Measurements from ENCODE around the gene CPXM1. TPM values are rescaled to one million over a fixed set of nuclear protein-coding genes. Genes with fewer than 3 reads are reported as not detected.

Gene CPXM1
- total and polyA plus RNA-seq, 2 donors (not counting 3 experiments of a cell fraction or from before 2014, with no cell fraction given), result 18.9 to 20.3 TPM

GRCh38 chr20:2799271-2799670, 1.2 kb downstream of the CPXM1 start:
- dilution Hi-C loops (cut with MboI; ENCODE audit: extremely low pct_ligation_motif_present, low sequenced_read_pairs), result no loop called here
- CTCF ChIA-PET, result interaction anchor here (2.7 kb wide), 1 partner anchor 53 kb away, joined by 7 read pairs; no protein-coding TSS in a partner anchor

More at GRCh38 chr20:2799271-2799670, 1.2 kb downstream of the CPXM1 start:
- H3K27me3 ChIP-seq (ENCODE audit: control insufficient read depth in 2 of 2, insufficient read depth in 2 of 2, low read length in 2 of 2), result peaks cover 34 to 45% of the 10 kb centered on the region in 2 experiments
- no peak overlapping the region for H2AFZ ChIP-seq (ENCODE audit: low read depth, low read length)
- no TSS peak for BruUV-seq (replicated peaks)
- intact Hi-C loops (cut with micrococcal nuclease), result no loop called here
- DNase-seq (ENCODE audit: low read depth, low spot score) (no peak), FAIRE-seq (no peak)
- no peaks in the 10 kb centered on the region for H4K20me1 ChIP-seq (replicated peaks; ENCODE audit: control insufficient read depth, extremely low read depth, insufficient read depth, low read length)
- H3K4me1 ChIP-seq (ENCODE audit: control insufficient read depth, extremely low read depth, insufficient read depth, low read length), result peaks cover 6% of the 10 kb centered on the region
- H3K36me3 ChIP-seq (ENCODE audit: control insufficient read depth in 2 of 2, extremely low read depth in 1 of 2, insufficient read depth in 2 of 2, low read length in 2 of 2), result no peaks in the 10 kb centered on the region
- no peak overlapping the region for H3K4me2 ChIP-seq (ENCODE audit: insufficient read depth, low read length)
- H3K79me2 ChIP-seq (ENCODE audit: control insufficient read depth, insufficient read depth, low read length), result no peaks in the 10 kb centered on the region
- no peak overlapping the region for H3K27ac ChIP-seq (ENCODE audit: insufficient read depth, low read depth, low read length)
- H3K4me3 ChIP-seq (replicated peaks in 1 of 3; ENCODE audit: insufficient read depth in 1 of 3, low read depth in 1 of 3, low read length in 3 of 3), result no peak overlapping the region
- POLR2A ChIA-PET, result no interaction called here
- TF ChIP-seq CTCF (IDR thresholded peaks at IDR 0.05; ENCODE audit: extremely low read depth in 1 of 2, insufficient read depth in 1 of 2, low read depth in 1 of 2, low read length in 2 of 2), result no peak
- TF ChIP-seq POLR2A (IDR thresholded peaks at IDR 0.05; ENCODE audit: low read depth, low read length), result no peak
- no peak for TF ChIP-seq MAX (IDR thresholded peaks at IDR 0.05; ENCODE audit: insufficient read depth, insufficient read length)
- TF ChIP-seq EZH2 (IDR thresholded peaks at IDR 0.05; ENCODE audit: borderline replicate concordance, low read depth, low read length, severe bottlenecking), result no peak
- TF ChIP-seq GATA2 (IDR thresholded peaks at IDR 0.05; ENCODE audit: insufficient read depth, insufficient read length, low read depth, low read length), result no peak
- TF ChIP-seq MYC (IDR thresholded peaks at IDR 0.05; ENCODE audit: low read depth, low read length), result no peak
- TF ChIP-seq JUN (IDR thresholded peaks at IDR 0.05; ENCODE audit: borderline replicate concordance, insufficient read depth, insufficient read length, low read depth), result no peak
- TF ChIP-seq POLR2AphosphoS5 (IDR thresholded peaks at IDR 0.05; ENCODE audit: insufficient read depth, low read depth, low read length), result no peak
- H3K9ac ChIP-seq (replicated peaks; ENCODE audit: extremely low read depth, insufficient read depth, low read length), result no peak overlapping the region
- no peaks in the 10 kb centered on the region for H3K9me3 ChIP-seq (replicated peaks; ENCODE audit: control insufficient read depth, insufficient read depth, low read length)
- H3K9me1 ChIP-seq (replicated peaks; ENCODE audit: control insufficient read depth, extremely low read depth, insufficient read depth, low read length), result no peaks in the 10 kb centered on the region

Measured in endothelial cell of umbilical vein (primary cell).